Hair follicle dermal papilla cell (primary cell): Measurements from ENCODE around the gene PSMA8. TPM values are rescaled to one million over a fixed set of nuclear protein-coding genes. Genes with fewer than 3 reads are reported as not detected.

Experiments
- total RNA-seq: library from RNA; depleted of rRNA; stranded (reverse); fragments of >200 nt; gene quantifications from 2 replicates; pipeline ENCODE4 v1.2.3, GENCODE V29; 2012

The PSMA8 gene
- total RNA-seq, result not detected in 2 replicates

GRCh38 chr18:26133652-26134051, at the start of gene PSMA8:
Gene PSMA8, plus strand, starts transcription at chr18:26133869. Its CDS starts 97 bp downstream, at chr18:26133966.

GRCh38 chr18:26090130-26091046, 43.3 kb upstream of the PSMA8 start, which contains the start of gene SS18:
Gene SS18, minus strand, starts transcription at chr18:26090613. Its CDS starts 44 bp downstream, at chr18:26090569.

GRCh38 chr18:26226229-26227050, 92.8 kb downstream of the PSMA8 start, which contains the start of gene TAF4B:
Gene TAF4B, plus strand, starts transcription at chr18:26226445. Its CDS starts 489 bp downstream, at chr18:26226934.

Other genes with a start within 250 kb of the PSMA8 start
- gene SS18, start 43.3 kb upstream of the PSMA8 start, total RNA-seq, result 127 and 149 TPM in 2 replicates
- gene TAF4B, start 92.6 kb downstream of the PSMA8 start, total RNA-seq, result 3.6 and 5.5 TPM in 2 replicates